ENCODE data around the gene LURAP1L. TPM values are rescaled to one million over a fixed set of nuclear protein-coding genes. Genes with fewer than 3 reads are reported as not detected.

LURAP1L gene
- total RNA-seq, 2 experiments from 2014 or later: not detected

- peaks cover 6% of the 10 kb centered on the region for H3K27me3 Mint-ChIP-seq (ENCODE audit: low read depth)
- no peak overlapping the region for H3K4me3 Mint-ChIP-seq
- no peak for ATAC-seq
- no peak for DNase-seq
- peaks cover 6% of the 10 kb centered on the region for H3K9me3 Mint-ChIP-seq (ENCODE audit: insufficient read depth)
- POLR2A ChIA-PET: no interaction called here
- CTCF ChIA-PET: no interaction called here
- no peak overlapping the region for H3K27ac Mint-ChIP-seq
- H3K4me1 Mint-ChIP-seq (ENCODE audit: low read depth): no peaks in the 10 kb centered on the region
- no peaks in the 10 kb centered on the region for H3K36me3 Mint-ChIP-seq (ENCODE audit: low read depth)
Measured at GRCh38 chr9:12781226-12781733, 6.5 kb downstream of the LURAP1L start.

GRCh38 chr9:12783767-12784460 lies 9.1 kb downstream of the LURAP1L start:
- H3K4me3 Mint-ChIP-seq: no peak overlapping the region
- H3K36me3 Mint-ChIP-seq (ENCODE audit: low read depth): no peaks in the 10 kb centered on the region
- H3K4me1 Mint-ChIP-seq (ENCODE audit: low read depth): no peaks in the 10 kb centered on the region
- ChIA-PET POLR2A (no interaction called here), CTCF (no interaction called here)
- H3K9me3 Mint-ChIP-seq (ENCODE audit: insufficient read depth): peaks cover 6% of the 10 kb centered on the region
- H3K27ac Mint-ChIP-seq: no peak overlapping the region
- DNase-seq (no peak), ATAC-seq (no peak)
- H3K27me3 Mint-ChIP-seq (ENCODE audit: low read depth): no peaks in the 10 kb centered on the region

GRCh38 chr9:12784461-12785259 lies 9.8 kb downstream of the LURAP1L start:
- Mint-ChIP-seq H3K36me3 (ENCODE audit: low read depth) (no peaks in the 10 kb centered on the region), H3K27me3 (ENCODE audit: low read depth) (no peaks in the 10 kb centered on the region), H3K4me1 (ENCODE audit: low read depth) (no peaks in the 10 kb centered on the region), H3K27ac (no peak overlapping the region), H3K4me3 (no peak overlapping the region), H3K9me3 (ENCODE audit: insufficient read depth) (peaks cover 6% of the 10 kb centered on the region)
- ChIA-PET CTCF (no interaction called here), POLR2A (interaction anchor here (0.6 kb wide), 1 partner anchor 25 kb away, joined by 3 read pairs; no protein-coding TSS in a partner anchor)
- ATAC-seq (no peak), DNase-seq (no peak)

GRCh38 chr9:12785260-12785770 lies 10.5 kb downstream of the LURAP1L start:
- Mint-ChIP-seq H3K9me3 (ENCODE audit: insufficient read depth) (peaks cover 6% of the 10 kb centered on the region), H3K27me3 (ENCODE audit: low read depth) (no peaks in the 10 kb centered on the region), H3K4me1 (ENCODE audit: low read depth) (no peaks in the 10 kb centered on the region), H3K36me3 (ENCODE audit: low read depth) (no peaks in the 10 kb centered on the region), H3K27ac (no peak overlapping the region), H3K4me3 (no peak overlapping the region)
- DNase-seq (no peak), ATAC-seq (no peak)
- ChIA-PET CTCF (no interaction called here), POLR2A (interaction anchor here (0.6 kb wide), 1 partner anchor 24 kb away, joined by 3 read pairs; no protein-coding TSS in a partner anchor)

GRCh38 chr9:12785941-12786340 lies 11.1 kb downstream of the LURAP1L start:
- no peak overlapping the region for H3K27ac Mint-ChIP-seq

GRCh38 chr9:12790001-12790400 lies 15.2 kb downstream of the LURAP1L start:
- no peaks in the 10 kb centered on the region for H3K36me3 Mint-ChIP-seq (ENCODE audit: low read depth)
- ATAC-seq (no peak), DNase-seq (no peak)
- H3K4me3 Mint-ChIP-seq: no peak overlapping the region
- H3K27me3 Mint-ChIP-seq (ENCODE audit: low read depth): no peaks in the 10 kb centered on the region
- ChIA-PET POLR2A (no interaction called here), CTCF (no interaction called here)
- H3K9me3 Mint-ChIP-seq (ENCODE audit: insufficient read depth): peaks cover 5% of the 10 kb centered on the region
- H3K27ac Mint-ChIP-seq: no peak overlapping the region
- H3K4me1 Mint-ChIP-seq (ENCODE audit: low read depth): no peaks in the 10 kb centered on the region

More at GRCh38 chr9:12785941-12786340, 11.1 kb downstream of the LURAP1L start:
- POLR2A ChIA-PET: no interaction called here
- ATAC-seq (no peak), DNase-seq (no peak)
- H3K9me3 Mint-ChIP-seq (ENCODE audit: insufficient read depth): peaks cover 6% of the 10 kb centered on the region
- CTCF ChIA-PET: no interaction called here
- H3K4me3 Mint-ChIP-seq: no peak overlapping the region
- H3K36me3 Mint-ChIP-seq (ENCODE audit: low read depth): no peaks in the 10 kb centered on the region
- H3K4me1 Mint-ChIP-seq (ENCODE audit: low read depth): no peaks in the 10 kb centered on the region
- no peaks in the 10 kb centered on the region for H3K27me3 Mint-ChIP-seq (ENCODE audit: low read depth)

- POLR2A ChIA-PET: no interaction called here
- H3K4me3 Mint-ChIP-seq: no peak overlapping the region
Measured at GRCh38 chr9:12790883-12791282, 16.1 kb downstream of the LURAP1L start.

GRCh38 chr9:12794101-12794799 lies 19.4 kb downstream of the LURAP1L start:
- Mint-ChIP-seq H3K27ac (no peak overlapping the region), H3K4me3 (no peak overlapping the region), H3K36me3 (ENCODE audit: low read depth) (no peaks in the 10 kb centered on the region), H3K27me3 (ENCODE audit: low read depth) (no peaks in the 10 kb centered on the region), H3K9me3 (ENCODE audit: insufficient read depth) (peaks cover 5% of the 10 kb centered on the region), H3K4me1 (ENCODE audit: low read depth) (no peaks in the 10 kb centered on the region)
- ATAC-seq (no peak), DNase-seq (no peak)
- CTCF ChIA-PET: no interaction called here
- POLR2A ChIA-PET: no interaction called here

More at GRCh38 chr9:12790883-12791282, 16.1 kb downstream of the LURAP1L start:
- no peaks in the 10 kb centered on the region for H3K36me3 Mint-ChIP-seq (ENCODE audit: low read depth)
- peaks cover 5% of the 10 kb centered on the region for H3K9me3 Mint-ChIP-seq (ENCODE audit: insufficient read depth)
- CTCF ChIA-PET: no interaction called here
- no peak overlapping the region for H3K27ac Mint-ChIP-seq
- DNase-seq (no peak), ATAC-seq (no peak)
- H3K27me3 Mint-ChIP-seq (ENCODE audit: low read depth): no peaks in the 10 kb centered on the region
- no peaks in the 10 kb centered on the region for H3K4me1 Mint-ChIP-seq (ENCODE audit: low read depth)

- CTCF ChIA-PET: no interaction called here
- H3K27me3 Mint-ChIP-seq (ENCODE audit: low read depth): no peaks in the 10 kb centered on the region
- no peak overlapping the region for H3K27ac Mint-ChIP-seq
- H3K9me3 Mint-ChIP-seq (ENCODE audit: insufficient read depth): peaks cover 5% of the 10 kb centered on the region
- no peaks in the 10 kb centered on the region for H3K36me3 Mint-ChIP-seq (ENCODE audit: low read depth)
- H3K4me3 Mint-ChIP-seq: no peak overlapping the region
- ATAC-seq (no peak), DNase-seq (no peak)
- no peaks in the 10 kb centered on the region for H3K4me1 Mint-ChIP-seq (ENCODE audit: low read depth)
- POLR2A ChIA-PET: no interaction called here
Measured at GRCh38 chr9:12796601-12797000, 21.8 kb downstream of the LURAP1L start.

GRCh38 chr9:12797037-12797436 lies 22.2 kb downstream of the LURAP1L start:
- Mint-ChIP-seq H3K4me1 (ENCODE audit: low read depth) (no peaks in the 10 kb centered on the region), H3K9me3 (ENCODE audit: insufficient read depth) (peaks cover 5% of the 10 kb centered on the region), H3K4me3 (no peak overlapping the region), H3K36me3 (ENCODE audit: low read depth) (no peaks in the 10 kb centered on the region), H3K27ac (no peak overlapping the region), H3K27me3 (ENCODE audit: low read depth) (no peaks in the 10 kb centered on the region)
- ChIA-PET POLR2A (no interaction called here), CTCF (interaction anchor here (0.9 kb wide), 1 partner anchor 21 kb away, joined by 3 read pairs; no protein-coding TSS in a partner anchor)
- DNase-seq (no peak), ATAC-seq (no peak)

- no peaks in the 10 kb centered on the region for H3K36me3 Mint-ChIP-seq (ENCODE audit: low read depth)
- ATAC-seq: no peak
- no peaks in the 10 kb centered on the region for H3K4me1 Mint-ChIP-seq (ENCODE audit: low read depth)
- ChIA-PET CTCF (interaction anchor here (0.9 kb wide), 1 partner anchor 22 kb away, joined by 3 read pairs; no protein-coding TSS in a partner anchor), POLR2A (interaction anchor here (0.6 kb wide), 1 partner anchor 54 kb away, joined by 4 read pairs; no protein-coding TSS in a partner anchor)
- DNase-seq: no peak
- H3K27me3 Mint-ChIP-seq (ENCODE audit: low read depth): no peaks in the 10 kb centered on the region
- H3K27ac Mint-ChIP-seq: no peak overlapping the region
- H3K4me3 Mint-ChIP-seq: no peak overlapping the region
- no peaks in the 10 kb centered on the region for H3K9me3 Mint-ChIP-seq (ENCODE audit: insufficient read depth)
Measured at GRCh38 chr9:12798066-12798770, 23.4 kb downstream of the LURAP1L start.
